ENCODE data around the gene ALAS1. TPM values are rescaled to one million over a fixed set of nuclear protein-coding genes. Genes with fewer than 3 reads are reported as not detected.
A peak's percentile ranks its signal among the peaks of the same experiment; 100 is the strongest.

ALAS1 gene
- total RNA-seq, 1 experiment from 2014 or later: 41.6 TPM

DNA sequence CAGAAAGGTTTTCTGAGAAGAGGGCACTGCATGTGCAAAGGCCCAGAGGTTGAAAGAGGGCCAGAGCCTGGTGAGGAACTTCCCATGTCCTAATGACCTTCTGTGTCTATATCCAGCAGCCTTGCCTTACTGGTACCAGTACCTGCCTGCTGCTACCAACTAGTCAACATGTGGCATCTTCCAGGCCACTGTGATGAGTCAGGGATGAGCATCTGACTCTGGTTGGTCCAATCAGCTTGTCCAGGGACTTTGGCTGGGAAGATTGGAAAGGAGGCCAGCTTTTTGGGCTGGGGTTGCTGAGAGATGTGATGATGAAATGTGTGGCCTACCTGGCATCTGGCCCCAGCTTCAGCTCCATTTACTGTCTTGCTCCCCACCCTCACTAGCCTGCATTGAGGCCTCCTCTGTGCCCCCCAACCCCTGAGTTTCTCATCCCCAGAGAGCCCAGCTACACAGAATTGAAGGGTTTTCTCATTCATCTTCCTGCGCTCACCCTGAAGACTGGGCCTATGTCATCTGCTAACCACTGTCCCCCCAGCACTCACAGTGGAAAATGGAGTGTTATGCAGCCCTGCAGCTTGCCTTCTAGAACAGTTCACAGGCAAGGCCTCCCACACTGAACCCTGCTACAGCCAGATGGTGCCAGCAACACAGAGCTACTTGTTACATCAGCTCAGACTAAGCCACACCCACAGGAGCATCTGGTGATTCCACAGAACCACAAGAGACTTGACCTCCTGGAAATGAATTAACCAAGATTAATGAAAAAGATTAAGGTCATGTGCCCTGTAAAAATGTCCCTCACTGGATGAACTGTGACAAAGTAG is 42.3 kb downstream of the ALAS1 start:
- Histone ChIP-seq H3K9ac (ENCODE audit: low read length) (peak overlapping the region; percentile 99), H3K4me1 (ENCODE audit: low read length) (peaks cover 51% of the 10 kb centered on the region), H3K9me3 (ENCODE audit: low read length) (no peaks in the 10 kb centered on the region), H3K4me2 (ENCODE audit: low read depth, low read length, poor library complexity, severe bottlenecking) (peak overlapping the region; percentile 70), H3K36me3 (ENCODE audit: insufficient read depth, low read length) (no peaks in the 10 kb centered on the region), H3K79me2 (ENCODE audit: low read length) (peaks cover 32% of the 10 kb centered on the region), H3K27ac (ENCODE audit: low read length) (peak overlapping the region; percentile 68; the same call in 1 of the 2 replicates), H4K20me1 (ENCODE audit: insufficient read depth, low read depth, low read length) (no peaks in the 10 kb centered on the region), H3K4me3 (ENCODE audit: low read length) (peak overlapping the region; percentile 78), H3K27me3 (ENCODE audit: low read length) (no peaks in the 10 kb centered on the region), H2AFZ (ENCODE audit: low read length) (no peak overlapping the region), H3K9me2 (replicated peaks; ENCODE audit: insufficient read depth, low read length) (no peaks in the 10 kb centered on the region)
- DNase-seq: no peak

DNA sequence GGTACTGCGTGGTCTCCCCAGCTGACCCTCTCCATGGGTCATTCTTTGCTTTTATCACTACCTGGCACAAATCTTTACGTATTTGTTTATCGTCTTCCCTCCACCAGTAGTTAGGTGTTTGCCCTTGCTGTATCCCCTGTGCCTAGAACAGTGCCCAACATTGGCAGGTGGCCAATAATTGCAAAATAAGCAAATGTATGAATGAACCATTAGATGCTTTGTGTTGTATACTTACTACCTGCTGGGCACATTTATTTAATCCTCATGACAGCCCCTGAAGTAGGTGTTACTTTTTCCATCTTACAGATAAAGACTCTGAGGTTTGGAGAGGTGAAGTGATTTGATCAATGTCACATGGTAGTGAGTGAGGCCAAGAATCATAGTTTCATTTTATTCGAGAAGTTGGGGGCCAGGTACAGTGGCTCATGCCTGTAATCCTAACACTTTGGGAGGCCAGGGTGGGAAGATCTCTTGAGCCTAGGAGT is 43.0 kb downstream of the ALAS1 start:
- peaks cover 55% of the 10 kb centered on the region for H3K4me1 ChIP-seq (ENCODE audit: low read length)
- peak overlapping the region; percentile 99; the same call in 1 of the 2 replicates for H3K9ac ChIP-seq (ENCODE audit: low read length)
- no peak overlapping the region for H3K4me3 ChIP-seq (ENCODE audit: low read length)
- no peak overlapping the region for H2AFZ ChIP-seq (ENCODE audit: low read length)
- no peaks in the 10 kb centered on the region for H3K36me3 ChIP-seq (ENCODE audit: insufficient read depth, low read length)
- H4K20me1 ChIP-seq (ENCODE audit: insufficient read depth, low read depth, low read length): no peaks in the 10 kb centered on the region
- no peaks in the 10 kb centered on the region for H3K27me3 ChIP-seq (ENCODE audit: low read length)
- H3K79me2 ChIP-seq (ENCODE audit: low read length): peaks cover 32% of the 10 kb centered on the region
- no peaks in the 10 kb centered on the region for H3K9me2 ChIP-seq (replicated peaks; ENCODE audit: insufficient read depth, low read length)
- H3K27ac ChIP-seq (ENCODE audit: low read length): peak overlapping the region; percentile 68; the same call in 1 of the 2 replicates
- H3K4me2 ChIP-seq (ENCODE audit: low read depth, low read length, poor library complexity, severe bottlenecking): peak overlapping the region; percentile 70
- DNase-seq: no peak
- H3K9me3 ChIP-seq (ENCODE audit: low read length): no peaks in the 10 kb centered on the region

DNA sequence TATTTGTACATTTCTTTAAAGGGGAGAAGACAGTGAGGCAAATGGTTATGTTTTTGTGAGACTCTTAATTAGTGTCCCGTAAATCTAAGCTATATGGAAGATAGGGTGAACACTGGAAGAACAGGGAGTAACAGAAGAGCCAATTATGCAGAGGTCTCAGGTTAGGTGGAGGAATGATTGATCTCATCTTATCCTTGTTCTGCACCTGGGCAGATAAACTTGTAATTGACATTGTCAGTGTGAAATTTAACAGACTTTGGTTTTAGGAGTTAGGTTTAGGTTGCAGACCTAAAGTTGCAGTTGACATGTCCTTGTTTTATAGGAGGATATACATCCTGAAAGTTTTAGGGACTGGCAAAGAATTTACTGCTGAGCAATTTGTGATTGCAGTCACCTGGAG is 44.1 kb downstream of the ALAS1 start:
- peaks cover 23% of the 10 kb centered on the region for H3K79me2 ChIP-seq (ENCODE audit: low read length)
- H3K27ac ChIP-seq (ENCODE audit: low read length): no peak overlapping the region
- H3K9ac ChIP-seq (ENCODE audit: low read length): no peak overlapping the region

DNA sequence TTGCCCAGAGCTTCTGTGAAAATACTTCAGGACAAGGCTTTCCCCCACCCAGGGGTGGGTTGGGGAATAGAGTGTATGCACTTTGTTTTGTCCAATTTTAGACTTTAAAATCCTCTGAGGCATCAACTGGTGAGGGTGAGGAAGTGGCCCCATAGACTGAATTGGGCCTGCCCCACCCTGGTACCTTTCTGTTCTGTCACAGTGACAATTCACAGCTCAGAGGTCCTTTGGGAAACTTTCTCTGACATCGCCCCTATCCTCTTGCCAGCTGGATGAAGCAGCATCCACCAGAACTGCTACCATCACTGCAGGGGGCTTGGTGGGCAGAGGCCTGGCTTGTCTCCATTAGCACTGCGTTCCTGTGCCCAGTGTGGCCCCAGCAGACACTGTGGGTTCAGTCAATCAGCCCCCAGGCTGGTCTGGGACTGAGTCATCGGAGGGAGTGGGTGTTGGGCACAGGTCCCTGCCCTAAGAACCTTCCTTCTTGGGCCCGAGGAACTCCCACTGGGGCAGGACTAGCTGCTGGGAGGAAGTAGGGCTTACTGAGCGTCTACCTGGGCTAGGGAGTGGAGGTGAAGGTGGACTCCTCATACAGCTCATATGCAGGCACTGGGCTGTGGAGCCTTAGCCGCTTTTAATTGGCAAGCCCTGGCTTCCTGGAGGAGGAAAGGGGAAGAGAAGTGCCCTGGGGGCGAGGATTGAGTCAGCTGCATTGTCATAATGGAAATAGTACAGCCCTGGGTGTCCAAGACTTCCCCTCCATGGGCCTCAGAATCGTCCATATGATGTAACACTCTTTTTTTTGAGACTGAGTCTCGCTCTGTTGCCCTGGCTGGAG is 46.0 kb downstream of the ALAS1 start:
- H3K4me2 ChIP-seq (ENCODE audit: low read depth, low read length, poor library complexity, severe bottlenecking): peak overlapping the region; percentile 79
- no peaks in the 10 kb centered on the region for H3K9me3 ChIP-seq (ENCODE audit: low read length)
- peaks cover 53% of the 10 kb centered on the region for H3K4me1 ChIP-seq (ENCODE audit: low read length)
- H3K27me3 ChIP-seq (ENCODE audit: low read length): no peaks in the 10 kb centered on the region
- H2AFZ ChIP-seq (ENCODE audit: low read length): no peak overlapping the region
- H3K9ac ChIP-seq (ENCODE audit: low read length): peak overlapping the region; percentile 3
- peaks cover 5% of the 10 kb centered on the region; the same call in 1 of the 2 replicates for H3K79me2 ChIP-seq (ENCODE audit: low read length)
- H3K4me3 ChIP-seq (ENCODE audit: low read length): no peak overlapping the region; the same call in 1 of the 2 replicates
- DNase-seq: peak; percentile 58
- H3K27ac ChIP-seq (ENCODE audit: low read length): peak overlapping the region; percentile 12; the same call in 1 of the 2 replicates
- no peaks in the 10 kb centered on the region for H3K9me2 ChIP-seq (replicated peaks; ENCODE audit: insufficient read depth, low read length)
- no peaks in the 10 kb centered on the region for H3K36me3 ChIP-seq (ENCODE audit: insufficient read depth, low read length)
- no peaks in the 10 kb centered on the region for H4K20me1 ChIP-seq (ENCODE audit: insufficient read depth, low read depth, low read length)

More for the DNA sequence above, 44.1 kb downstream of the ALAS1 start:
- Histone ChIP-seq H3K36me3 (ENCODE audit: insufficient read depth, low read length) (no peaks in the 10 kb centered on the region), H3K4me3 (ENCODE audit: low read length) (no peak overlapping the region), H3K27me3 (ENCODE audit: low read length) (no peaks in the 10 kb centered on the region), H3K4me1 (ENCODE audit: low read length) (peaks cover 62% of the 10 kb centered on the region), H3K9me2 (replicated peaks; ENCODE audit: insufficient read depth, low read length) (no peaks in the 10 kb centered on the region), H2AFZ (ENCODE audit: low read length) (no peak overlapping the region), H3K9me3 (ENCODE audit: low read length) (no peaks in the 10 kb centered on the region), H3K4me2 (ENCODE audit: low read depth, low read length, poor library complexity, severe bottlenecking) (no peak overlapping the region), H4K20me1 (ENCODE audit: insufficient read depth, low read depth, low read length) (no peaks in the 10 kb centered on the region)
- no peak for DNase-seq

DNA sequence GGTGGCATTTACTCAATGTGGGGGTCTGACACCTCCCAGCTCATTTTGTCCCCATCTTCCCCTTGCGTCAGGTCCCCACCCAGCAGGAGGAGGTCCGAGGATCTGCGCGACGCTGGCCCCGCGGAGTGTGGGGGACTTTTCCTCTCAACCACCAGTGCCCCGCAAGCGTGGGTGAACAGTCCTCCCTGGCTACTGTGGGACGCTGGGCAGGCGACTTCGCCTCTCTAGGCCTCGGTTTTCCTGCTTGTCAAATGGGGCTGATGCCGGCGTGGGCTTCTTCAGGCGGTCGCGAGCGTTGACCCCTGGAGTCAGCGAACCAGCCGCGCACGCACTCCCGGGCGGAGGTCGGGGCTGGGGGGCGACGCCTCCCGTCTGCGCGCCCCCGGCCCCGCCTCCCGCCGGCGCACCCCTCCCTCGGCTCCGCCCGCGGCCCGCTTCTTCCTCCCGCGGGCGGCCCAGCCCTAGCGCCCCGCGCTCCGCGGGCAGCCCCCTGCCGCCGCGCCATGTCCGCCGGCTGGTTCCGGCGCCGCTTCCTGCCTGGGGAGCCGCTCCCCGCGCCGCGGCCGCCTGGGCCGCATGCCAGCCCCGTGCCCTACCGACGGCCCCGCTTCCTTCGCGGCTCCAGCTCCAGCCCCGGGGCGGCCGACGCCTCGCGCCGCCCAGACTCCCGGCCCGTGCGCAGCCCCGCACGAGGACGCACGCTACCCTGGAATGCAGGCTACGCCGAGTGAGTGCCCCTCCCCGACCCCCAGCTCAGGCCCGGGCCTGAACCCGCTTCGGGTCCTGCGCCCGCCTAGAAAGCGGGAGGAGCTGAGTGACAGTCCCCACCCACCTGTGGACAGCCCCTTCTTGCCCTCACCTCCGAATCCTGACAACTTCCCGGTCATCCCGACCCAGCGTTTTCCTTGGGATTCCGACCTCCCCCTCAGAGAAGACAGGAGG is 47.6 kb downstream of the ALAS1 start, which contains the start of gene PPM1M:
PPM1M (plus strand) TSS at position 438 of the 942 bp plus-strand sequence; CDS start at position 504, 66 bp downstream.
- Histone ChIP-seq H3K27me3 (ENCODE audit: low read length) (no peaks in the 10 kb centered on the region), H3K9me2 (replicated peaks; ENCODE audit: insufficient read depth, low read length) (no peaks in the 10 kb centered on the region), H3K4me3 (ENCODE audit: low read length) (peak within 1 kb of the TSS; percentile 69), H3K27ac (ENCODE audit: low read length) (peak within 1 kb of the TSS; percentile 7; the same call in 1 of the 2 replicates), H3K36me3 (ENCODE audit: insufficient read depth, low read length) (no peaks in the 10 kb centered on the region), H3K9me3 (ENCODE audit: low read length) (no peaks in the 10 kb centered on the region), H4K20me1 (ENCODE audit: insufficient read depth, low read depth, low read length) (no peaks in the 10 kb centered on the region), H3K4me1 (ENCODE audit: low read length) (peaks cover 43% of the 10 kb centered on the region), H2AFZ (ENCODE audit: low read length) (no peak within 1 kb of the TSS), H3K79me2 (ENCODE audit: low read length) (no peaks in the 10 kb centered on the region), H3K9ac (ENCODE audit: low read length) (peak within 1 kb of the TSS; percentile 76), H3K4me2 (ENCODE audit: low read depth, low read length, poor library complexity, severe bottlenecking) (peak within 1 kb of the TSS; percentile 79)
- peak; percentile 68 for DNase-seq

DNA sequence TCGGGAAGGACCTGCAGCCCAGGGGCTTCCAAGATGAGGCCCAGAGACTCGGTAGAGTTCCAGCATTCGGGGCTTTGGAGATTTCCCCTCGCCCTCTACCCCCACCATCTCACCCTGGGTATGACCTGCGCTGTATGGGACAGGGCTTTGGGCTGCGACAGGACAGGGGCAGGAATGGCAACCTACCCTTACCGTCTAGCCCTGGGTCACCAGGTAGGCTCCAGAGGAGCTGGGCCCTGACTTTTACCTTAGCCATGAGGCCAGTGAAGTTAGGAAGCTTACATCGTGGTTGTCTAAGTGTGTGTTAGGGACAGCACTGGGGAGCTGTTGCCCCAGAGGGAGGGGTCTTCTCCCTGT is 48.3 kb downstream of the ALAS1 start:
- H2AFZ ChIP-seq (ENCODE audit: low read length): no peak overlapping the region
- peaks cover 39% of the 10 kb centered on the region for H3K4me1 ChIP-seq (ENCODE audit: low read length)
- H3K36me3 ChIP-seq (ENCODE audit: insufficient read depth, low read length): no peaks in the 10 kb centered on the region; the same call in 1 of the 2 replicates
- H3K4me2 ChIP-seq (ENCODE audit: low read depth, low read length, poor library complexity, severe bottlenecking): peak overlapping the region; percentile 79
- peak; percentile 58 for DNase-seq
- no peaks in the 10 kb centered on the region for H3K9me2 ChIP-seq (replicated peaks; ENCODE audit: insufficient read depth, low read length)
- peak overlapping the region; percentile 76 for H3K9ac ChIP-seq (ENCODE audit: low read length)
- peak overlapping the region; percentile 7; the same call in 1 of the 2 replicates for H3K27ac ChIP-seq (ENCODE audit: low read length)
- H3K9me3 ChIP-seq (ENCODE audit: low read length): no peaks in the 10 kb centered on the region
- no peaks in the 10 kb centered on the region for H3K27me3 ChIP-seq (ENCODE audit: low read length)
- peak overlapping the region; percentile 69 for H3K4me3 ChIP-seq (ENCODE audit: low read length)
- no peaks in the 10 kb centered on the region for H3K79me2 ChIP-seq (ENCODE audit: low read length)
- H4K20me1 ChIP-seq (ENCODE audit: insufficient read depth, low read depth, low read length): no peaks in the 10 kb centered on the region

DNA sequence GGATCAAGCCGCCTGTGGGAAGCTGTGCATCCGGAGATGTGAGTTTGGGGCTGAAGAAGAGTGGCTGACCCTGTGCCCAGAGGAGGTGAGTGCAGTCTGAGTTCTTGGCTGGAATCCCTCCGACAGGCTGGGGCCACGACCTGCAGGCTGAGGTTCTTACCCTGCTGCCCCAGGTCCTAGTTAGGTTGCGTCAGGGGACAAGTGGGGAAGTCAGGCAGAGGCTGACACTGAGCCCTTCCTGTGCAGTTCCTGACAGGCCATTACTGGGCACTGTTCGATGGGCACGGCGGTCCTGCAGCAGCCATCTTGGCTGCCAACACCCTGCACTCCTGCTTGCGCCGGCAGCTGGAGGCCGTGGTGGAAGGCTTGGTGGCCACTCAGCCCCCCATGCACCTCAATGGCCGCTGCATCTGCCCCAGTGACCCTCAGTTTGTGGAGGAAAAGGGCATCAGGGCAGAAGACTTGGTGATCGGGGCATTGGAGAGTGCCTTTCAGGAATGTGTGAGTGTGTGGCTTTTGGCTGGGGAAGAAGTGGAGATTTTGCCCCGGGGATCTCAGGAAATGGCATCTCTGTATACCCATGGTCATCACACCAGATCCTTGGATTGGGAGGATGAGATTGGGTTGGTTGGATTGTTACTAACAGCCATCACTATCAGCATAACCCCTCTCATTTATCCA is 48.9 kb downstream of the ALAS1 start:
- Histone ChIP-seq H3K36me3 (ENCODE audit: insufficient read depth, low read length) (peaks cover 5% of the 10 kb centered on the region; the same call in 1 of the 2 replicates), H3K9me2 (replicated peaks; ENCODE audit: insufficient read depth, low read length) (no peaks in the 10 kb centered on the region), H3K4me1 (ENCODE audit: low read length) (peaks cover 39% of the 10 kb centered on the region), H3K27me3 (ENCODE audit: low read length) (no peaks in the 10 kb centered on the region), H3K4me2 (ENCODE audit: low read depth, low read length, poor library complexity, severe bottlenecking) (peak overlapping the region; percentile 79), H3K27ac (ENCODE audit: low read length) (peak overlapping the region; percentile 7; the same call in 1 of the 2 replicates), H2AFZ (ENCODE audit: low read length) (no peak overlapping the region), H3K4me3 (ENCODE audit: low read length) (peak overlapping the region; percentile 69), H3K9me3 (ENCODE audit: low read length) (no peaks in the 10 kb centered on the region), H4K20me1 (ENCODE audit: insufficient read depth, low read depth, low read length) (no peaks in the 10 kb centered on the region), H3K9ac (ENCODE audit: low read length) (peak overlapping the region; percentile 76), H3K79me2 (ENCODE audit: low read length) (no peaks in the 10 kb centered on the region)
- peak; percentile 60 for DNase-seq
